ENCODE data around the gene GPR15.

GPR15 gene

DNA sequence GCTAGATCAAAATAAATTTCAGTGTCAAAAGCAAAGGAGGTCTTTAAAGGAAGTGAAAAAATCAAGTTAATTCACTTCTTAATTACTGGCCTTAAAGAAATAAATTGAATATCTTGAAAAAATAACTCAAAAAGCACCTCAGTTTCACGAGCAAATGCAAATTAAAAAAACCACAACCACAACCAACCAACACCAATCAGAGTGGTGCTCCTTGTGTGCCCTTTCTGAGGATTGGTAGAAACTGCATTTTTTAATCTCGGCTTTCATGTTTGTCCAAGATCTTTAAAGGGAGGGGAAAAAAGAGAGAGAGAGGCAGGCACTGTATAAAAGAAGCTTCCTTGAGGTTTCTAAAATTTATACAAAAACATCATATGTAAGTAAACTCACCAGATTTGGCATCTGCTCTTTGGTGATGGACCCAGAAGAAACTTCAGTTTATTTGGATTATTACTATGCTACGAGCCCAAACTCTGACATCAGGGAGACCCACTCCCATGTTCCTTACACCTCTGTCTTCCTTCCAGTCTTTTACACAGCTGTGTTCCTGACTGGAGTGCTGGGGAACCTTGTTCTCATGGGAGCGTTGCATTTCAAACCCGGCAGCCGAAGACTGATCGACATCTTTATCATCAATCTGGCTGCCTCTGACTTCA is at the start of gene GPR15:
GPR15 (plus strand) TSS at position 357 of the 653 bp plus-strand sequence; CDS start at position 413, 56 bp downstream.
- Histone ChIP-seq H3K79me2 (ENCODE audit: control insufficient read depth, insufficient read depth, low read length, unreplicated experiment) (no peaks in the 10 kb centered on the region), H3K36me3 (ENCODE audit: insufficient read depth, low read length) (no peaks in the 10 kb centered on the region), H3K27ac (ENCODE audit: low read depth, low read length) (no peak within 1 kb of the TSS), H3K4me3 (ENCODE audit: low read depth, low read length) (no peak within 1 kb of the TSS), H3K27me3 (ENCODE audit: insufficient read depth, low read length) (peaks cover 13% of the 10 kb centered on the region; the same call in 1 of the 2 replicates), H2AFZ (ENCODE audit: low read length, unreplicated experiment) (no peak within 1 kb of the TSS), H3K4me1 (ENCODE audit: control insufficient read depth, insufficient read depth, low read length, unreplicated experiment) (no peaks in the 10 kb centered on the region)

DNA sequence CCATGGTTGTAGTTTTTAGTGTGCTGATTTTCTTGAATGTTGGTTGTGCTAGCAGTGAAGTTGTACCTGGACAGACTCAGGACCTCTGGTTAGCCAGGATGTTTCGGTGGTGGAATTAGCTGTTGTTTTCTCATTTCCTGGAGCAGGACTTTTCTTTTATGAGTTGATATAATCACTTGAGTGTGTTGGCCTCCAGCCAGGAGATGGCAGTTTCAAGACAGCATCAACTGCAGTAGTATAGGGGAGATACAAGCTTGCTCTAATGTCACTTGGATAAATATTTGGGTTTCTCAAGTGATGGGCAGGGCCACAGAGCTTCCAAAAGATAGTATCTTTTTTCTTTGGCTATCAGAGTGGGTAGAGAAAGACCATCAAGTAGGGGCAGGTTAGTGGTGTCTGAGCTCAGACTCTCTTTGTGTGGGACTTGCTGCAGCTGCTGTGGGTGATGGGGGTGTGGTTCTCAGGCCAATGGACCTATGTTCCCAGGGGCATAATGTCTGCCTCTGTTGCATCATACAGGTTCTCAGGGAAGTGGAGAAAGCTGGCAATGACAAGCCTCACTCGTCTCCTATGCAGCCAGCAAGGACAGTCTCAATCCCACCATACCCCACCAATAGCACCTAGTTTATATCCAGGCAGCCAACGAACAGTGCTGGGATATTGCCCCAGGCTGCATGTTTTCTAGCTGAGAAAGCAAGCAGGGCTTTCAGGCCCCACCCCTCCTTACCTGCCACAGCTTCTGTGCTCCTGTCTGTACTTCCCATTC is 48.9 kb upstream of the GPR15 start:
- no peaks in the 10 kb centered on the region for H3K4me1 ChIP-seq (ENCODE audit: control insufficient read depth, insufficient read depth, low read length, unreplicated experiment)
- no peak overlapping the region for H3K27ac ChIP-seq (ENCODE audit: low read depth, low read length)
- no peaks in the 10 kb centered on the region for H3K79me2 ChIP-seq (ENCODE audit: control insufficient read depth, insufficient read depth, low read length, unreplicated experiment)
- no peak overlapping the region for H2AFZ ChIP-seq (ENCODE audit: low read length, unreplicated experiment)
- H3K36me3 ChIP-seq (ENCODE audit: insufficient read depth, low read length), result no peaks in the 10 kb centered on the region
- H3K27me3 ChIP-seq (ENCODE audit: insufficient read depth, low read length), result peaks cover 25% of the 10 kb centered on the region; the same call in 1 of the 2 replicates
- no peak overlapping the region for H3K4me3 ChIP-seq (ENCODE audit: low read depth, low read length)

DNA sequence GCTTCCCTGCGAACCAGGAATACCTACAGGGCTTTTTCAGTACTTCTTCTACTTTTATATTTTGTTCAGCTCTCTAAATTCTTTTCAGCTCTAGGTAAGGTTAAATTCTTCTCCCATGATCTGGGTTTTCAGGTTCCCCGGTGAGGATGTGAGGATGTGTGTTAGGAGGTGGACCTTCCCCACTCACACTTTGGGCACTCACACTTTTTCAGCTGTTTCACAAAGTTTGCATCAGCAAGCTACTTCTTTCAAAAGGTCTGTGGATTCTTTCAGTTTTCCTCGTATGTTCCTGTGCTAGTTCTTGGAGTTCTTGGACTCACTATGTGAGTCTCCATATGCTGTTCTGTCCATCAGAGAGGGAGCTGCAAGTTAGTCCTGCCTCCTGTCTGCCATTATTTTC is 48.2 kb upstream of the GPR15 start:
- H3K36me3 ChIP-seq (ENCODE audit: insufficient read depth, low read length), result no peaks in the 10 kb centered on the region
- H3K79me2 ChIP-seq (ENCODE audit: control insufficient read depth, insufficient read depth, low read length, unreplicated experiment), result no peaks in the 10 kb centered on the region
- no peak overlapping the region for H3K27ac ChIP-seq (ENCODE audit: low read depth, low read length)
- no peaks in the 10 kb centered on the region for H3K4me1 ChIP-seq (ENCODE audit: control insufficient read depth, insufficient read depth, low read length, unreplicated experiment)
- no peak overlapping the region for H2AFZ ChIP-seq (ENCODE audit: low read length, unreplicated experiment)
- no peak overlapping the region for H3K4me3 ChIP-seq (ENCODE audit: low read depth, low read length)
- peaks cover 25% of the 10 kb centered on the region; the same call in 1 of the 2 replicates for H3K27me3 ChIP-seq (ENCODE audit: insufficient read depth, low read length)

DNA sequence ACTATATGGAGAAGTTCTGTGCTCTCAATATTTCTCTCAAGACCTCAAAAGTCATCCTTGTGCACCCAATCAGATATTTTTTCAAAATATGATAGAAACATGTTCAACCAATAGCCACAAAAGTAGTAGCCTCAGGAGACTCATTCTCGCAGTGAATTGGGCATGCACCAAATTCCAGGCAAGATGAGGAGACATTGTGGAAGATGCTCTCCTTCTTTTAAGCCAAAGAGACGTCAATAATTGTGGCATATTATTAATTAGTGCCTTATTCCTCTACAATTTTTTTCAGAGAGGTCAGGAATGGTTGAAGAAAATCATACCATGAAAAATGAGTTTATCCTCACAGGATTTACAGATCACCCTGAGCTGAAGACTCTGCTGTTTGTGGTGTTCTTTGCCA is 34.4 kb upstream of the GPR15 start, which contains the start of gene OR5K2:
OR5K2 (plus strand) TSS at position 301 of the 400 bp plus-strand sequence; CDS start at position 301, 0 bp downstream.
- H3K36me3 ChIP-seq (ENCODE audit: insufficient read depth, low read length), result no peaks in the 10 kb centered on the region
- no peaks in the 10 kb centered on the region for H3K4me1 ChIP-seq (ENCODE audit: control insufficient read depth, insufficient read depth, low read length, unreplicated experiment)
- no peak within 1 kb of the TSS for H3K4me3 ChIP-seq (ENCODE audit: low read depth, low read length)
- no peak within 1 kb of the TSS for H3K27ac ChIP-seq (ENCODE audit: low read depth, low read length)
- H3K79me2 ChIP-seq (ENCODE audit: control insufficient read depth, insufficient read depth, low read length, unreplicated experiment), result no peaks in the 10 kb centered on the region
- peaks cover 36% of the 10 kb centered on the region for H3K27me3 ChIP-seq (ENCODE audit: insufficient read depth, low read length)
- no peak within 1 kb of the TSS for H2AFZ ChIP-seq (ENCODE audit: low read length, unreplicated experiment)

DNA sequence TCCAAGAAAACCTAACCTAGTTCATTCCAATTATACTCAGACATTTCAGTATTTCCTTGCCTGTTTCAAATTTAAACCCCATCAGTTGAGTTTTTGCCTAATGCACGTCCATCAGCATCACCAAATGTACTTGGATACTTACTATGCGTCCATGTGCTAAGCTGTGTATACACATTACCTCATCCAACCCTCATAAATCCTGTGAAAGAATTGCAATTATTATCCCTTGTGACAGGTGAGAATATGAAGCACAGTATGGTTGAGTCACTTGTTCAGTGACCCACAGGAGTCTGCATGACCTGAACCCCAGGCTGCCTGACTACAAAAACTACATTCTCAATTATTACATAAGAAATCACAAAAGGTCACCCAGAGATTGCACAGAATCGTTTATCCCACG is 31.8 kb upstream of the GPR15 start:
- Histone ChIP-seq H2AFZ (ENCODE audit: low read length, unreplicated experiment) (no peak overlapping the region), H3K79me2 (ENCODE audit: control insufficient read depth, insufficient read depth, low read length, unreplicated experiment) (no peaks in the 10 kb centered on the region), H3K4me3 (ENCODE audit: low read depth, low read length) (no peak overlapping the region), H3K27ac (ENCODE audit: low read depth, low read length) (no peak overlapping the region), H3K36me3 (ENCODE audit: insufficient read depth, low read length) (no peaks in the 10 kb centered on the region), H3K27me3 (ENCODE audit: insufficient read depth, low read length) (peaks cover 27% of the 10 kb centered on the region), H3K4me1 (ENCODE audit: control insufficient read depth, insufficient read depth, low read length, unreplicated experiment) (no peaks in the 10 kb centered on the region)

DNA sequence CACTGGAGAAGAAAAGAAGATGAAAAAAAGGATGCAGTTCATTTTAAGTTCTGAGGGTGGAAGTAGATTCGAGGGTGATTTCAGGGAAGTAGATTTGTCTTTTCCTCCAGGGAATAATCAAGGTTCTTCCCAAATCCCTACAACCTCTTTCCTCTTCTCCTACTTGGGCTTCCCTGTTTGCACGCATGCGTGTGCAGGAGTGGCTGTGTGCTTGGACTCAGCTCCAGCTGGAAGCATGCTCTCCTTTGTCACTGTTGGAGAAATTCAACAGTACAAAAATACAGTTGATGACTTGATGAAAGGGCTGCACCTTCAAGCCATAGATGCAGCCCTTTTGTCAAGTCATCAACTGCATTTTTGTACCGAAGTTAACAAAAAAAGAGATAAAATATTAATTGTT is 30.5 kb upstream of the GPR15 start:
- Histone ChIP-seq H3K27ac (ENCODE audit: low read depth, low read length) (no peak overlapping the region), H3K36me3 (ENCODE audit: insufficient read depth, low read length) (no peaks in the 10 kb centered on the region)

DNA sequence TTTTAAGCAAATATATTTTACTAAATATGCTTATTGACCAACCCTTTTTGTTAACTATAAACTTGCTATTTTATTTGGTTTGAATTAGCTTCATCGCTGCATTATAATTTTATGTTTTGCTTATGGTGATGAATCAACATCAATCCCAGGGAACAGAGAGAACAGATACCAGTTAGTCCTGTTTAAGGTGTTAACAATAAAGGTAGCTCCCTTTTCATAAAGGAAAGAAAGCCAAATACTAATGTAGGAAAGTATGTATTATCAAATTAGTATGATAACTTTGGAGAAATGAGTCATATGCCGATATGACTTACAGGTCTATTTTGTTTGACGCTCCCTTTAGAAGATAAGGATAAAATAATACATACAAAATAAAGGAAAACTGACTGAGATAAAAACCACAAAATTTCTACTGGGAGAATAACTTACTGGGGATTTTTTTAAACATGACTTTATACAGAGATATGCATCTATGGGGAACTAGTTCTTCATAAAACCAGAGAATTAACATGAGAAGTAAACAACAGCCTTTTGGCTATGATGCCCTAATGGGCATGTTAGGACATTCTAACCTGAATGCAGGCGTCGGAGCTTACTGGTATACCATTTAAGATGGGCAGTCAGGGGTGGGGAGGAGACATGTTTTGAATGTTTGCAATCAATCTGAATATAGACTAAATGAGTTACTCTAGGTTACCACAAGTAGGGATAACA is 29.8 kb upstream of the GPR15 start:
- Histone ChIP-seq H3K4me3 (ENCODE audit: low read depth, low read length) (no peak overlapping the region), H3K27me3 (ENCODE audit: insufficient read depth, low read length) (peaks cover 16% of the 10 kb centered on the region), H2AFZ (ENCODE audit: low read length, unreplicated experiment) (no peak overlapping the region), H3K36me3 (ENCODE audit: insufficient read depth, low read length) (no peaks in the 10 kb centered on the region), H3K4me1 (ENCODE audit: control insufficient read depth, insufficient read depth, low read length, unreplicated experiment) (no peaks in the 10 kb centered on the region), H3K79me2 (ENCODE audit: control insufficient read depth, insufficient read depth, low read length, unreplicated experiment) (no peaks in the 10 kb centered on the region), H3K27ac (ENCODE audit: low read depth, low read length) (no peak overlapping the region)

More for the DNA sequence above, 30.5 kb upstream of the GPR15 start:
- no peaks in the 10 kb centered on the region for H3K4me1 ChIP-seq (ENCODE audit: control insufficient read depth, insufficient read depth, low read length, unreplicated experiment)
- no peaks in the 10 kb centered on the region for H3K79me2 ChIP-seq (ENCODE audit: control insufficient read depth, insufficient read depth, low read length, unreplicated experiment)
- peaks cover 19% of the 10 kb centered on the region for H3K27me3 ChIP-seq (ENCODE audit: insufficient read depth, low read length)
- no peak overlapping the region for H2AFZ ChIP-seq (ENCODE audit: low read length, unreplicated experiment)
- no peak overlapping the region for H3K4me3 ChIP-seq (ENCODE audit: low read depth, low read length)

DNA sequence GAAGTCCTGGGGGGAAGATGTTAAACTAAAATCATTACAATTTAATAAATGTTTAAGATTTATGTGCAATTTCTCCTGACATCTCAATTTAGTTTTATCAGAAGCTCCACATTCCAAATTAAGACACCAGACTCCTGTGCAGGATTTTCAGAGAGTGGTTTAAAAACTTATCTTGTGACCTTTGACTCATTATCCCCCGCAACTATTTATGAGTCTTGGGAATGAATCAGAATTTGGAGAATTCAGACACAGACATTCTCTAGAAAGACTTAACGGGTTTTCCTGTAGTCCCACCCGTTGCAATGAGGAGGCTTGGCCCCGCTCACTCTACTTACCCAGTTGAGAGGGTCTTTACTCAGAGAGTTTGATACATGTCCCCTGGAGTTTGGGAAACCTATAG is 27.2 kb upstream of the GPR15 start:
- Histone ChIP-seq H3K36me3 (ENCODE audit: insufficient read depth, low read length) (no peaks in the 10 kb centered on the region), H3K27ac (ENCODE audit: low read depth, low read length) (no peak overlapping the region), H3K27me3 (ENCODE audit: insufficient read depth, low read length) (peaks cover 5% of the 10 kb centered on the region; the same call in 1 of the 2 replicates), H3K4me1 (ENCODE audit: control insufficient read depth, insufficient read depth, low read length, unreplicated experiment) (no peaks in the 10 kb centered on the region), H3K79me2 (ENCODE audit: control insufficient read depth, insufficient read depth, low read length, unreplicated experiment) (no peaks in the 10 kb centered on the region), H2AFZ (ENCODE audit: low read length, unreplicated experiment) (no peak overlapping the region), H3K4me3 (ENCODE audit: low read depth, low read length) (no peak overlapping the region)

DNA sequence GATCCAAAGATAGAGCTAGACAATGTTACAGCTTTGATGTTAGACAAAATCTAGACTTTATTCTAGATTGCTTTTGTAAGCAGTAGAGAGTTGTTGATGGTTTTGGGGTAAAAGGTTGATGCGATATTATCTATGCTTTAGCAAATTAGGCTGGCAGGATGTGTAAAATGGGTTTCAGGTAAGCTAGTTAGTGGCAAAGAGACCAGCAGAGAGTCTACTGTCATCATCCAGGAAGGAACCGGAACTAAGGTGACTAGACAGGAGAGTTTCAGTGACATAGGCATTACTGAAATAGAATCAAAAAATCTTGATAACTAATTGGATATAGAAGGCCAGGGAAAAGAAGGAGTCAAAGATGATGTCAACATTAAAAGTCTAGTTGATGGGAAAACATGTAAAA is 23.2 kb upstream of the GPR15 start:
- Histone ChIP-seq H3K36me3 (ENCODE audit: insufficient read depth, low read length) (no peaks in the 10 kb centered on the region), H3K27me3 (ENCODE audit: insufficient read depth, low read length) (no peaks in the 10 kb centered on the region), H3K4me3 (ENCODE audit: low read depth, low read length) (no peak overlapping the region), H2AFZ (ENCODE audit: low read length, unreplicated experiment) (no peak overlapping the region), H3K79me2 (ENCODE audit: control insufficient read depth, insufficient read depth, low read length, unreplicated experiment) (no peaks in the 10 kb centered on the region), H3K4me1 (ENCODE audit: control insufficient read depth, insufficient read depth, low read length, unreplicated experiment) (peaks cover 8% of the 10 kb centered on the region), H3K27ac (ENCODE audit: low read depth, low read length) (no peak overlapping the region)

DNA sequence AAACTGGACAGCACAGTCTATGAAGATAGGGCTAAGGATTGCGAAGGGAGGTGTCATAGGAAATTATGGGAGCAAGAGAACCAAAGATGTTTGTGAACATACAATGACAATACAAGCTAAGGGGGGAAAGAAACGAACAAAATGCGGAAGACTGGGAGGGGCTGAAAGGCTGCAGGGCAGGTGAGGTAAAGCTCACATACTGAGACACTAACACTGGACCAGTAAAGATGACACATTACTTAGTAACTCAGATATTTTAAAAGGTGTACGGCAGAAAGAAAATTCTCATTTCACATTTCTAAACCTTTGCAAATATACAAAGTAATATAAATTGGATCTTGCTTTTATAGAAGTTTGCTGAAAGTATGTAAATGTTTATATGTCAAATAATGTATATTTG is 19.2 kb upstream of the GPR15 start:
- Histone ChIP-seq H3K27ac (ENCODE audit: low read depth, low read length) (no peak overlapping the region), H3K79me2 (ENCODE audit: control insufficient read depth, insufficient read depth, low read length, unreplicated experiment) (no peaks in the 10 kb centered on the region), H3K36me3 (ENCODE audit: insufficient read depth, low read length) (peaks cover 13% of the 10 kb centered on the region; the same call in 1 of the 2 replicates), H2AFZ (ENCODE audit: low read length, unreplicated experiment) (no peak overlapping the region), H3K4me1 (ENCODE audit: control insufficient read depth, insufficient read depth, low read length, unreplicated experiment) (peaks cover 15% of the 10 kb centered on the region), H3K4me3 (ENCODE audit: low read depth, low read length) (no peak overlapping the region), H3K27me3 (ENCODE audit: insufficient read depth, low read length) (no peaks in the 10 kb centered on the region)

Measured in ACC112 (cell line).